Measurements from ENCODE around the gene ZIC5. TPM values are rescaled to one million over a fixed set of nuclear protein-coding genes. Genes with fewer than 3 reads are reported as not detected.

The ZIC5 gene
- total RNA-seq, 1 donor, result not detected

DNA sequence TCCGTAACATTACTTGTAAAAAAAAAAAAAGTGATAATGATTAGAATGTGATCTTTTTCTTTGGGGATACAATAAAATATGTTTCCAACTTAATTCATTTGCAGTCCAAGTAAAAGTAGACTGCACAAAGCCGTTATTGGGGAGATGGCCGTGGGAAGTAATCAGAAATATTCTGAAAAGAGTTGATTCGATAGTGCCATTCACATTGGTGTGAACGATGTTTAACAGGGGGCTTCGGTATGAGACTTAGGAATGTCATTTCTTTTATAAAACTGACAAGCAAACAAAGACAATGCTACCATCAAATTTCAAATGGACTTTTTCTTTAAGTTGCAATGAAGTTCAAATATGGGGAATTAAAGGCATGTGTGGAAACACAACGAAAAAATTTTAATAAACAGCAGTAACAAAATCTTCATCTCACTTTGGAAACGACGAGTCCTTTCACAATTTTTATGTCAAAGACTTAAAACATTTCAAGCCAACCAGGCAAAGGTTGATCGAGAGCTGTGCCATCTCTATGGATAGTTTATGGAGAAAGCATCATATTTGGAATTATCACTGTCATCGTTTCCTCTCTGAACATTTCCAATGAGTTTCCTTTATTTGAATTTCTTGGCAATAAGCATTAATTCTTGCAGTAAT lies 1.7 kb upstream of the ZIC5 start:
- H3K4me3 ChIP-seq (ENCODE audit: low read length), result no peak overlapping the region
- peaks cover 89% of the 10 kb centered on the region for H3K27me3 ChIP-seq (ENCODE audit: insufficient read depth, low read length)
- H3K9me3 ChIP-seq (ENCODE audit: low read depth, low read length), result no peaks in the 10 kb centered on the region
- peaks cover 38% of the 10 kb centered on the region for H3K4me1 ChIP-seq (ENCODE audit: insufficient read depth, low read length)

DNA sequence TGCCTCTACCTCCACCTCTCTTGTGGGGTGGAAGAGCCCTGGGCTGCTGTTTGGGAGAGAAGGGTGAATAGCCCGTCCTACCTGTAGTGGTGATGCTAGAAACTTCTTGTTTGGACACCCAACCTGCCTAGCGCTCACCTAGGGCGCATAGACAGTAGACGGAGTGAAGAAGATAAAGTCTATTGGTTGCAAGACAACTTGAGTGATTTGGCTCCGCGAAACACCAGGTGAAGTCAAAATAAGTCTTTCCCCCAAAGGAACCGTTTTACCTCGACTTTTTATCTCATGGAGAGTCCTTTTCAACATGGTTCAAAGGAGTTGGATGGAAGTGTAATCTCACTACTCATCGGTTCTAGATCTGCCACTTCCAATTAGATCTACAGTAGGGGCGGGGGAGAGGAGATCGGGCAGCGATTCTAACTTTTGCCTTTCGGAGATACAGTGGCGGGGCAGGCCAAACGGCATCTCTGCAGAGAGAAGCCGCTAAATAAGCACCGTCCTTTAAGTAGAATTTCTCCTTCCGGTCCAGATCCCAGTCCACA lies 694 bp upstream of the ZIC5 start:
- Histone ChIP-seq H3K27me3 (ENCODE audit: insufficient read depth, low read length) (peaks cover 89% of the 10 kb centered on the region), H3K4me3 (ENCODE audit: low read length) (no peak overlapping the region), H3K4me1 (ENCODE audit: insufficient read depth, low read length) (peaks cover 32% of the 10 kb centered on the region), H3K9me3 (ENCODE audit: low read depth, low read length) (no peaks in the 10 kb centered on the region)

DNA sequence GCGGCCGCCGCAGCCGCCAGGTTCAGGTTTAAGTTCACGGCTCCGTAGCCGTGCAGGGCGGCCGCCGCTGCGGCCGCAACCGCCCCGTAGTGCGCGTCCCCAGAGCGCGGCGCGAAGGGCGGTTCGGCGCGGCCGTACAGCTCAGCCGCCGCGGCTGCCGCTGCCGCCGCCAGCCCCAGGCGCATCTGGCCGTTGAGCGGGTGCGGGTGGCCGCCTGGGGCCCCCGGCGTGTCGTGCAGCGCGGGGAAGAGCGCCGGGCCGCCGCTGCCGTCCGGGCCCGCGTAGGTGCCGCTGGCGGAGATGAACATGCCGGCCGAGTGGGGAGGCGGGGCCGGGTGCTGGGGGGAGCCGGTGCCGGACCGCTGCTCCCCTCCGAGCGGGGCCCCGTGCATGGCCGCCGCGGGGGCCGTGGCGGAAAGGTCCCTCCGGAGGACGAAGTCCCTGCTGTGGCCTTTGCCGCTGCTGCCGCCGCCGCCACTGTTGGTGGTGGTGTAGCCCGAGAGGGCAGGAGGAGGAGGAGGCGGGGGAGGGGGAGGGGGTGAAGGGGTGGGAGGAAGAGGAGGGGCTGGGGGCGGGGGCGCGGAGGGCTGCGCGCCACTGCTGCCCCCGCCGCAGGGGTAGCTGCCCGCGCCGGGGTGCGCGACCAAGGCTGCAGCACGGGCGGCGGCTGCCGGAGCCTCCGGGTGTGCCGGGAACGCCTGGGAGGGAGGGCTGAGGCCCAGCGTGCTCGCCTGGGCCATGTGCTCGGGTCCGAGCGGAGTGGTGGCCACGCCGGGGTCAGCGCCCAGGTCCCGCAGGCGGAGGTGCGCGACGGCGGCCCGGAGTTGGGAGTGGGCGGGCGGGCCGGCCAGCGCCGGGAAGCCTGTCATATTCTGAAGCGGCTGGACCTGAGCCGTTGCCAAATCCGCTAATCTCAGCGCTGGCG lies 654 bp downstream of the ZIC5 start:
- H3K4me3 ChIP-seq (ENCODE audit: low read length), result no peak overlapping the region

DNA sequence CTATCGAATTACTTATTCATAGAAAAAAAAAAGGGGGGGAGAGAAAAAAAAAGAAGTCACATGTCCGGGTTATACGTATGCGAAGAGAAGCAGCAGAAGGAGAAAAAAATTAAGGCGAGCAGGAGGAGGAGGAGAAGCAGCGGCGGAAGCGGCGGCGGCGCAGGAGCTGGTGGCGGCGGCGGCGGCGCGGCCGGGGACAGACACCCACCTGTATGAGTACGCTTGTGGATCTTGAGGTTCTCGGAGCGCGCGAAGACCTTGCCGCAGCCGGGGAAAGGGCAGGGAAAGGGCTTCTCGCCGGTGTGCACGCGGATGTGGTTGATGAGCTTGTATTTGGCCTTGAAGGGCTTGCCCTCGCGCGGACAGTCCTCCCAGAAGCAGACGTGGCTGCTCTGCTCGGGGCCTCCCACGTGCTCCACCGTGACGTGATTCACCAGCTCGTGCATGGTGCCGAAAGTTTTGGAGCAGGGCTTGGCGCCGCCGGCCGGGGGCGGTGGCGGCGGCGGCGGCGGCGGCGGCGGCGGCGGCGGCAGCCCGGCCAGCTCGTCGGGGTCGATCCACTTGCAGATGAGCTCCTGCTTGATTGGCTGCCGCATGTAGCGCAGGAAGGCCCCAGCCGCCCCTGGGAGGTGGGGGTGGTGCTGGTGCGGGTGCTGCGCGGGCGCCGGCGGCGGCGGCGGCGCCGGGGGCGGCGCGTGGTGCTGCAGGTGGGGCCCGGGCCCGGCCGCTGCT lies 1.5 kb downstream of the ZIC5 start:
- Histone ChIP-seq H3K9me3 (ENCODE audit: low read depth, low read length) (no peaks in the 10 kb centered on the region), H3K27me3 (ENCODE audit: insufficient read depth, low read length) (peaks cover 89% of the 10 kb centered on the region), H3K4me3 (ENCODE audit: low read length) (no peak overlapping the region), H3K4me1 (ENCODE audit: insufficient read depth, low read length) (peaks cover 30% of the 10 kb centered on the region)

More for the DNA sequence above, 654 bp downstream of the ZIC5 start:
- peaks cover 30% of the 10 kb centered on the region for H3K4me1 ChIP-seq (ENCODE audit: insufficient read depth, low read length)
- H3K9me3 ChIP-seq (ENCODE audit: low read depth, low read length), result no peaks in the 10 kb centered on the region
- H3K27me3 ChIP-seq (ENCODE audit: insufficient read depth, low read length), result peaks cover 89% of the 10 kb centered on the region

DNA sequence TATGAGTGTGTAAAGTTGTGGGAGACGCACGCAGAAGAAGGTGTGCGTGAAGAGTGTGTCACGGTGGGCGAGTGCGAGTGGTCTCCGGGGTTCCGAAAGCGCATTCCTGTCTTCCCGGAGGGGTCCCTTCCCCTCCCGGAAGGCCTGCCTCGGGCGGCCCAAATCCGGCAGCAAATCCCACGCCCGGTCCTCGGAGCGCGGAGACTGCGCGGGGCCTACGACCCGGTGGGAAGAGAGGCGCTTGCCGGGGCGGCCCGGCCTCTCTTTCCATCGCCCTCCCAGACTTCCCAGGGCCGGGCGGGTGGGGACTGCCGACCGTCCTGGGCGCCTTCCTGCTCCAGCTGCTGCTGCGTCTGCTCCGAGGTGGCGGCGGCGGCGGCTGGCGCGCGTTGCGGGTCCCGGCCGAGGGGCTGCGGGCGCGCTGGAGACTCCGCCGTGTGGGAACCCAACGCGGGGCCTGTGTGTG lies 2.1 kb downstream of the ZIC5 start:
- peaks cover 30% of the 10 kb centered on the region for H3K4me1 ChIP-seq (ENCODE audit: insufficient read depth, low read length)
- no peaks in the 10 kb centered on the region for H3K9me3 ChIP-seq (ENCODE audit: low read depth, low read length)
- no peak overlapping the region for H3K4me3 ChIP-seq (ENCODE audit: low read length)
- peaks cover 87% of the 10 kb centered on the region for H3K27me3 ChIP-seq (ENCODE audit: insufficient read depth, low read length)

DNA sequence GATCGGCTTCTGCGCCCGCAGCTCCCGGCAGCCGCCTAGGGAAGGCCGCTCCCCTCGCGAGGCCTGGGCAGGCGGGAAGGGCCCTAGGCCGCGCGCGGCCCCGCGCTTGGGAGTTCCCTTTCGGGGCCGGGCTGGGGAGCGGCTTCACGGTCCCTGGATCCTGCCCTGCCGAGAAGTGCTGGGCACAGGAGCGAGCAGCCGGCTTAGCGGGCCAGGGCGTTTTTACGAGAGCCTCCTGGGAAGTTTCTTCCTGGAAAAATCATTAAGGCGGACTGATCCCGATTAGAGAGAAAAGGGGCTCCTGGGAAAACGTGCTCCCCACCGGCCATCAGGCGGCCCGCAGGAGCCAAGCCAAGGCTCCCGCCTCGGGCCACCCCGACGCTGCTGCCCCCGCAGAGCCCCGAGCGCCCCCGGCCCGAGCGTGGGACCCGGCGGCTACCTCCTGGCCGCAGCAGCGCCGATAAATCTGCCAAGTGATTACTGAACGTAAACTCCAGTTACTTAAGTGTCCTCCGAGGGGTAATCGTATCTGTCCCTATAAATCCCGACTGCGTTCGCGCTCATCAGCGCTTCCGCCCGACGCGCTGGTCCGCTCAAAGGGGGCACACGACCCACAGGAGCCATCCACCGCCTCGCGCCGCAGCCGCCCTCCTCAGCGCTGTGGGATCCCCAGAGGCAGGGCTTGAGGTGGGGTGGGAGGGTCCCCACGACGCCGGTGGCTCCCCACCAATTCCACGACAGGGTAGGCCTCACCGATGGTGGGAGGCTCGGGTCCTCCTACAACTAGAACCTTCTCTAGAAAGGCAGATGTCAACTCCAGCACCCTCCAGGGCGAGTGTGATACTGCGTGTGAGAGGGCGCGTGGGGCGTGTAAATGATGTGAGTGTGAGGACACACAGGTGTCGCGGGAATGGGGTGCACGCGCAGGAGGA lies 2.8 kb downstream of the ZIC5 start:
- Histone ChIP-seq H3K4me3 (ENCODE audit: low read length) (no peak overlapping the region), H3K4me1 (ENCODE audit: insufficient read depth, low read length) (peaks cover 30% of the 10 kb centered on the region), H3K9me3 (ENCODE audit: low read depth, low read length) (no peaks in the 10 kb centered on the region), H3K27me3 (ENCODE audit: insufficient read depth, low read length) (peaks cover 87% of the 10 kb centered on the region)

DNA sequence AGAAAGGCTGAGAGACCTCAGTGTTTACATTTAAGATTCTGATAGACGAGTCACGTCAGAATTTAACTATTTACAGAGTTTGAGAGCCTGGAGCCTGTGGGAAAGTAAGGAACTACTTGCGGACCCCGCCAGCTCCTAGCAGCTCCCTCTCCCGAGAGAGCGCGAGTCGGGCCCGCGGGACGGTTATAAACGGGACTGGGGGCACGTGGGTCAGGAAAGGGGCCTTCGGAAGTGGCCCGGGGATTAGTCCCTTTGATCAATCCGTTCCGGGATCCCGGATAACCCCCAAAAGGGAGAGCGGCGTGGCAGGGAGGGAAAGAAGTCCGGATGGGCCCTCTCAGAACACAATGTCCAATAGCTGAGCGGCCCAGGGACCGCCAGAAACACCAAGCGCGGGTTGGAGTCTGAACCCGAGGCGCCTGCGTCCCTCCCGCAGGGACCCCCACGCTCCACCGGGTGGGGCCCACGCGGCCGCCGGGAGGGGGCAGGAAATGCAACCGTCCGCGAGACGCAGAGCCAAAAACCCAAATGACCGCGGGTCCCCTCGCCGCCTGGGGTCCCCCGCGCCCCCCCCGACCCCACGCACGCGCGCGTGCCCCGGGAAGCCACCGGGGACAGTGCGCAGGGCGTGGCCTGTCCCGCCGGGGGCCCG lies 3.6 kb downstream of the ZIC5 start:
- Histone ChIP-seq H3K9me3 (ENCODE audit: low read depth, low read length) (no peaks in the 10 kb centered on the region), H3K4me3 (ENCODE audit: low read length) (no peak overlapping the region), H3K27me3 (ENCODE audit: insufficient read depth, low read length) (peaks cover 87% of the 10 kb centered on the region), H3K4me1 (ENCODE audit: insufficient read depth, low read length) (peaks cover 30% of the 10 kb centered on the region)

DNA sequence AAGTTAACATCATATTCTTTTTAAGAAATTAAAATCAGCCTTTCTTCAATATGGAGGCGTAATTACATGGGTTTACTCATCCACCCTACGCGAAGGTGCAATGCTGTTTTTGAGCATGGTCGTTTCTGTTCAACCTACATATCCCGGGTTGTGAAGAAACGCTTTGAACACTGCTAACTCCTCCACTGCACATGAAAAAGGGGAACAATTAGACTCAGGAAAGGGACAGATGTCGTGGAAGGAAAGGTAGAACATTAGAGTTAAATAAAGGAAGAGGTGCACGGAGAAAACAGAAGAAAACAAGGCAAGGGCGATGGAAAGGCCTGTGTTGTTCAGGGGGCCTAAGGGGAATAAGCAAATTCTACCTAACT lies 4.1 kb downstream of the ZIC5 start:
- no peaks in the 10 kb centered on the region for H3K9me3 ChIP-seq (ENCODE audit: low read depth, low read length)
- peaks cover 87% of the 10 kb centered on the region for H3K27me3 ChIP-seq (ENCODE audit: insufficient read depth, low read length)
- H3K4me1 ChIP-seq (ENCODE audit: insufficient read depth, low read length), result peaks cover 30% of the 10 kb centered on the region
- H3K4me3 ChIP-seq (ENCODE audit: low read length), result no peak overlapping the region

DNA sequence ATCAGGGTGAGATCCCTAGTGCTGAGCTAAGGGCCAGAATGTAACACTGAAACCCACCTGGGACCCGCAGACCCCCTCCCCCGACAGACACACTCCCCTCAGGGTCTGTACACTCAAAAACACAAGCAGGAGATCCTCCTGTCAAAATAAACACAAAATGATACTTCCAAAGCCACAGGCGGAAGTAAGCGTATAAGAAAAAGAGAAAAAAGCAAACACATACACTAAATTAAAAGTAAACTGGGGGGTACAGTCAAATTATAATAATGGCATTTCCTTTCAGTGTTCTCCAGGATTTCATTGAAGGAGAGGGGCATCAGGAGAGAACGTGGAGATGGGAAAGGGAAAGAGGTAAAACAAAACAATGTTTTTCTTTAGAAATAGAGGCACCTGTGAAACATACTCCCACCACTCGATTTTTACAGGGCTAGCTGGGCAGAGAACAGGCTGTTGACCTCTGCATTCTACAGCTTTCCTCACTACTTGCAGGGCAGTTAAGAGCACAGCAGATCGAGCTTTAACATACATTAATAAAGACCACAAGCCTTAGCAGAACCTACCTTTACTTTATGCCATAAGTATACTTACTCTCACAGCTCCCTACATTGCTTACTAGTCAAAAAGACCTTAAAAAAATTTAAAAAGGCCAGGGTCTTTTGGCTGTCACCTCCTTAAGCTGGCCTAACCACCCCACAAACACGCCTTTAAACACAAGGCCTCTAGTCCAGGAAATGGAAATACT lies 5.3 kb downstream of the ZIC5 start:
- peaks cover 22% of the 10 kb centered on the region for H3K4me1 ChIP-seq (ENCODE audit: insufficient read depth, low read length)
- no peak overlapping the region for H3K4me3 ChIP-seq (ENCODE audit: low read length)
- peaks cover 87% of the 10 kb centered on the region for H3K27me3 ChIP-seq (ENCODE audit: insufficient read depth, low read length)
- H3K9me3 ChIP-seq (ENCODE audit: low read depth, low read length), result no peaks in the 10 kb centered on the region

DNA sequence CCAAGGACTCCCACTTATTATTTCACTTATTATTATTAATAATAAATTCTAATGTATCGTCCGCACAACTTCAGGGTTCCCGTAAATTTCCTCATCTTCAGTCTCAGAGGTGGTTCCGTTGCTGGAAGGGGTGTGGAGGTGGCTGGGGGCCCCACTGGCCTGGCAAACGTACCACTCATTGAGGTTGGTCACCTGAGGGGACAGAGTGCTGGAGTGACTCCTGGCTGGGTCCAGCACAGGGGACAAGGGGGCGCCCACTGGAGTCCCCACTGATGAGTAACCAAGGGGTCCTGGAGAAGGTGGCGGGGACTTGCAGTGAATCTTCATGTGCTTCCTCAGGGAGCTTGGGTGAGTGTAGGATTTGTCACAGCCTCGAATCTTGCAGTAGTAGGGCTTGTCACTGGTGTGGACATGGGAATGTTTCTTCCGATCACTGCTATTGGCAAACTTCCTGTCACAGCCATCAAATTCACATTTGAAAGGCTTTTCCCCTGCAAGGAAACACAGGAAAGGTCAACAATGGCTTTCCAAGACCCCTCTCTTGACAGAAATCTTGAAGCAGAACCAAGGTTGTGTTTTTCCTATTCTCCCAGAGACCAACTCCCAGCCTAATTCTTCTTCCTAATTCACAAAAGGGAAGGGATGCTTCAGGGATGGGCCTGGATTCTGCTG lies 6.1 kb downstream of the ZIC5 start:
- Histone ChIP-seq H3K9me3 (ENCODE audit: low read depth, low read length) (no peaks in the 10 kb centered on the region), H3K4me1 (ENCODE audit: insufficient read depth, low read length) (peaks cover 21% of the 10 kb centered on the region), H3K4me3 (ENCODE audit: low read length) (no peak overlapping the region), H3K27me3 (ENCODE audit: insufficient read depth, low read length) (peaks cover 94% of the 10 kb centered on the region)

DNA sequence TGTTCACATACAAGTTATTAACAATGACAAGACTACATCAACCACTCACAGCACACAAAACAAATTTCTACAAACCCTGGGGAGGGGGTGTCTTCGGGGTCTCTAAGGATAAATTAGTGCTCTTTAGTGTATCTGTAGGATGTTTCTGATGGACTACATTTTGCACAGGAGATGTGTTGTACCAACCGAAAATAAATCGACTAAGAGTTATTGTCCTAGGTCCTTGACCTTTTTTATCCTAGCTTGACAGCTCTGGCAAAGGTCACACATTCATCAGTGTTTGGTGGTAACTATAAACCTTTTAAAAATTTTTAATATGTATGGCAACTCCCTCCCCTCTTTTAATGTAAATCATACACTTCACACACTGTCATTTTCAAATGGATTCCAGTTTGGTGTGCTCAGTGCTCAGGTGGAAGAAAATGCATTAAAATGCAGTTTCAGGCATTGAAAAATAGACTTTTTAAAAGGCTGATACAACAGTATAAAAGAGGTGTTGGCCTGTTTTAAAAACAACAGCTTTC lies 7.7 kb downstream of the ZIC5 start:
- no peak overlapping the region for H3K4me3 ChIP-seq (ENCODE audit: low read length)
- no peaks in the 10 kb centered on the region for H3K9me3 ChIP-seq (ENCODE audit: low read depth, low read length)
- H3K27me3 ChIP-seq (ENCODE audit: insufficient read depth, low read length), result peaks cover 95% of the 10 kb centered on the region
- peaks cover 14% of the 10 kb centered on the region for H3K4me1 ChIP-seq (ENCODE audit: insufficient read depth, low read length)

DNA sequence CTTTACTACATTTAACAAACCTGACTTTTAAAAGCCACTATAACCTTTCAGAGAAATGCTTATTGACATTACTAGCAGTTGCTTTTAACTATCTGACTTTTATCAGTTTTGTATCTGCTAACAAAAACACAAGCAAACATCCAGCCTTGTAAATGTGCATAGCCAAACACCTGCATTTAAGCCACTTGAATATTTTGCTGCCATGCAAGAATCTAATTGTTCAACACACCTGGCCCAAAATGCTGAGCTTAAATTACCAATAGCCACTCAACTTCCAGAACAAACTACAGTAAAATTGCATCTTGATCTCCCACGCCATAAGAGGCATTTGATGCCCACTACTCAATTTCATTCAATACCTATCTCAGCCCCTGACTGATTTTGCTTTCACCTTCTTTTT lies 9.3 kb downstream of the ZIC5 start:
- Histone ChIP-seq H3K4me3 (ENCODE audit: low read length) (no peak overlapping the region), H3K27me3 (ENCODE audit: insufficient read depth, low read length) (peaks cover 95% of the 10 kb centered on the region), H3K9me3 (ENCODE audit: low read depth, low read length) (no peaks in the 10 kb centered on the region), H3K4me1 (ENCODE audit: insufficient read depth, low read length) (peaks cover 9% of the 10 kb centered on the region)

Measured in mononuclear cell (primary cell).